Smooth muscle cell of trachea (primary cell): ENCODE data around the gene C9. TPM values are rescaled to one million over a fixed set of nuclear protein-coding genes. Genes with fewer than 3 reads are reported as not detected.

Experiments
- total RNA-seq: library from RNA; depleted of rRNA; stranded (reverse); fragments of >200 nt; gene quantifications from 2 replicates; pipeline ENCODE4 v1.2.1, GENCODE V29; 2014

C9 gene
- under 0.01 TPM in 1 of 2 replicates, not detected in the other for total RNA-seq

DNA sequence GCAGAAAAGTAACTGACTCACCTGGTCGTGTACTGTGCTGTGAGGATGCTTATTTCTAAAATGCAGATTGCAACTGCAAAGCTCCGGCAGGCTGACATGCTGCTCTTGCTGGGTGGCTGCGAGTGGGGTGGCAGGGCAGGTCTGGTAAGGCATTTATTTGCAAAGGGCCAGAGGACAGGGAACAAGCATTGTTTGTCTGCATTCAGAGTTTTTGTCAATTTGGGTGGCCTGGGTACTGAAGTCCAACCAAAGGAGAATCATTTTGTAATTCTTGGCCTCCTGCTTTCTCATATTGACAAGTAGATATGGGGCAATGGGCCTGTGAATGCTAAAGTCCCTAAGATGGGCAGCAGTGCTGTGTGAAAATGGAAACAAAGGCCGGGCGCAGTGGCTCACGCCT, at the start of gene C9:
Gene C9, minus strand, starts transcription at position 129 of the 400 bp plus-strand sequence. Its CDS starts 31 bp downstream, at position 98.

Other genes with a start within 250 kb of the C9 start
- under 0.01 TPM in 2 replicates for gene FYB1, start 144.9 kb downstream of the C9 start, total RNA-seq
- 188 and 199 TPM in 2 replicates for gene DAB2, start 60.5 kb upstream of the C9 start, total RNA-seq